ENCODE measurements around the gene SNPH.

The SNPH gene

GRCh38 chr20:1302685-1303541 is 36.8 kb downstream of the SNPH start:
- TF ChIP-seq CTCF (IDR thresholded peaks at IDR 0.05), result no peak

GRCh38 chr20:1304710-1305515 is 38.8 kb downstream of the SNPH start:
- TF ChIP-seq CTCF (IDR thresholded peaks at IDR 0.05), result no peak

GRCh38 chr20:1305712-1306111 is 39.6 kb downstream of the SNPH start:
- TF ChIP-seq CTCF (IDR thresholded peaks at IDR 0.05), result no peak

- no peak for TF ChIP-seq CTCF (IDR thresholded peaks at IDR 0.05)
Observed at GRCh38 chr20:1306316-1307135, 40.4 kb downstream of the SNPH start.

GRCh38 chr20:1307171-1307570 is 41.1 kb downstream of the SNPH start:
- no peak for TF ChIP-seq CTCF (IDR thresholded peaks at IDR 0.05)

GRCh38 chr20:1307571-1307971 is 41.5 kb downstream of the SNPH start:
- TF ChIP-seq CTCF (IDR thresholded peaks at IDR 0.05), result no peak

- TF ChIP-seq CTCF (IDR thresholded peaks at IDR 0.05), result no peak
Observed at GRCh38 chr20:1308067-1308701, 42.1 kb downstream of the SNPH start.
